Heart right ventricle (tissue), 16 donors: ENCODE results near the gene ANXA3. TPM values are rescaled to one million over a fixed set of nuclear protein-coding genes. Genes with fewer than 3 reads are reported as not detected.
A peak's percentile ranks its signal among the peaks of the same experiment; 100 is the strongest.

Experiments
- ATAC-seq, 8 donors: fragments of 200-7000 bp; cut with Tn5 transposase; one replicate each; pipeline ENCODE4 v1.9.1; 2020; ENCODE audit warnings: mild to moderate bottlenecking in 8 of 8, moderate library complexity in 8 of 8, moderate number of reproducible peaks in 1 of 8
- DNase-seq, 2 donors: peaks; one replicate each; pipeline ENCODE4 v3.0.0-alpha.2; 2020
- H3K27ac ChIP-seq, 10 donors: fragments of 200-600 bp; sonication (generic) in 2 of 10; one replicate each; pipeline versions ENCODE4 v1.5.0 to v1.8.0; 2020 to 2022; ENCODE audit warnings: mild to moderate bottlenecking in 3 of 10
- H3K27me3 ChIP-seq, 7 donors: fragments of 200-600 bp; one replicate each; pipeline ENCODE4 v1.8.0; 2021 to 2022; ENCODE audit warnings: mild to moderate bottlenecking in 2 of 7
- H3K36me3 ChIP-seq, 9 donors: fragments of 200-600 bp; sonication (generic) in 1 of 9; one replicate each; pipeline versions ENCODE4 v1.5.0 to v1.8.0; 2020 to 2022; ENCODE audit warnings: mild to moderate bottlenecking in 2 of 9
- H3K4me1 ChIP-seq, 9 donors: fragments of 200-600 bp; sonication (generic) in 1 of 9; one replicate each; pipeline versions ENCODE4 v1.5.0 to v1.8.0; 2020 to 2022; ENCODE audit warnings: mild to moderate bottlenecking in 4 of 9
- H3K4me3 ChIP-seq, 10 donors: fragments of 200-600 bp; sonication (generic) in 2 of 10; one replicate each; pipeline versions ENCODE4 v1.5.0 to v1.8.0; 2020 to 2022; ENCODE audit warnings: mild to moderate bottlenecking in 7 of 10, moderate library complexity in 2 of 10
- H3K9me3 ChIP-seq, 11 donors: fragments of 200-600 bp in 10 of 11; sonication (generic) in 2 of 11; one replicate each; pipeline versions ENCODE4 v1.5.0 to v1.8.0; 2013 to 2022; ENCODE audit warnings: mild to moderate bottlenecking in 2 of 11, control low read depth in 1 of 11, moderate library complexity in 1 of 11
- CTCF ChIP-seq, 9 donors: fragments of 200-600 bp; sonication (generic) in 2 of 9; IDR thresholded peaks; one replicate each; pipeline versions ENCODE4 v1.5.0 to v1.8.0; 2021 to 2022; ENCODE audit warnings: antibody characterized with exemption in 9 of 9, mild to moderate bottlenecking in 5 of 9, moderate library complexity in 1 of 9
- WGBS, 2 donors: extraction: QIAGEN DNeasy Blood & Tissue Kit; methylation state at CpG; one replicate each; pipeline ENCODE4 v1.1.7; 2013; ENCODE audit warnings: inconsistent platforms in 1 of 2; 5-methylcytosine and 5-hydroxymethylcytosine counted together
- intact Hi-C, 10 donors: fragments of 100-400 bp; cut with DNase I; formaldehyde crosslinking; loops; one replicate each; pipeline versions ENCODE4 v1.11.1 to v1.14.2; 2022
- polyA plus RNA-seq, 2 donors: library from polyadenylated mRNA; stranded (reverse); fragments of 200-250 nt; gene quantifications; one replicate each; pipeline ENCODE4 v1.2.3, GENCODE V29; 2013
- total RNA-seq, 10 donors: library from RNA; stranded (reverse); fragmentation: NEBNext Ultra II Directional in 3 of 10; extraction: Animal tissue kit (Norgen Biotek cat#: 25700) in 3 of 10; gene quantifications; one replicate each; pipeline versions ENCODE4 v1.2.1 to v1.2.4, GENCODE V29; 2021 to 2023
- donor health status: Arrhythmogenic right ventricular cardiomyopathy.
- donor health status: ischemic (EF 13 %, LVEDD 7.1; RV severe dilation, severe dysfunction).
- donor health status: healthy with polysubstance abuse.
- donor health status: DM: no; HTN: yes; CAD: no.
- donor health status: DM: no; HTN: no; CAD: no.
- donor health status: ischemic (EF 25% LVEDD 6.9; RV normal size, moderate dysfunction).
- donor health status: ischemic (EF 25% LVEDD 5.7; RV mildly dilated, moderate dysfunction).
- donor health status: healthy.
- donor health status: DM: yes; HTN: yes; CAD: no.
- donor health status: Ischemic cardiomyopathy.
- donor health status: ischemic (EF 35%, LVEDD 5.7; RV mildly dilated, moderate dysfunction).
- donor health status: nonischemic (EF 11% LVEDD 7.7; RV severe dilation, severe dysfunction).
- donor health status: DM: yes; HTN: yes; CAD: no.
- donor health status: PGD.
- donor health status: ischemic (EF 29% LVEDD 5.4; RV normal size, mild dysfunction).
- donor health status: nonischemic (EF 23%, LVEDD 6.1; RV moderate dilation, normal function).

Gene ANXA3
- total and polyA plus RNA-seq, 12 donors: 10.2 to 181 (median 19.3) TPM

GRCh38 chr4:78648640-78649363 is 97.2 kb downstream of the ANXA3 start:
- H3K4me1 ChIP-seq: peaks cover 0 to 77% (median 40%) of the 10 kb centered on the region in 9 donors

GRCh38 chr4:78650106-78651024 is 98.8 kb downstream of the ANXA3 start:
- Histone ChIP-seq H3K27me3 (no peaks in the 10 kb centered on the region), H3K4me1 (peaks cover 0 to 80% (median 28%) of the 10 kb centered on the region in 9 donors), H3K27ac (peak overlapping the region in 1 of 10 donors; percentile 69), H3K36me3 (no peaks in the 10 kb centered on the region), H3K9me3 (no peaks in the 10 kb centered on the region), H3K4me3 (no peak overlapping the region)
- DNase-seq (no peak), ATAC-seq (no peak)
- intact Hi-C loops: loop anchor here in 2 of 10 donors (5.0 to 10.0 kb wide), 2 partner anchors 96 to 127 kb away; partner anchors contain the start of genes ANXA3 (in 1 of the 2) and BMP2K (in 1 of the 2)
- TF ChIP-seq CTCF (IDR thresholded peaks at IDR 0.05): no peak
- WGBS, 2 donors: 76 to 87% methylated on average over 3 of the region's 3 CpGs

More at GRCh38 chr4:78648640-78649363, 97.2 kb downstream of the ANXA3 start:
- no peak for ATAC-seq
- H3K4me3 ChIP-seq: no peak overlapping the region
- peak overlapping the region in 1 of 10 donors; percentile 38 for H3K27ac ChIP-seq
- WGBS, 2 donors: 78 to 90% methylated on average over 4 of the region's 4 CpGs
- no peak for DNase-seq
- H3K9me3 ChIP-seq: no peaks in the 10 kb centered on the region
- H3K27me3 ChIP-seq: no peaks in the 10 kb centered on the region
- no peaks in the 10 kb centered on the region for H3K36me3 ChIP-seq
- no peak for TF ChIP-seq CTCF (IDR thresholded peaks at IDR 0.05)
- intact Hi-C loops: loop anchor here in 7 of 10 donors (5.0 to 10.0 kb wide), 5 partner anchors 37 to 216 kb away; partner anchors contain the start of gene BMP2K (in 5 of the 7)

GRCh38 chr4:78651250-78651860 is 99.8 kb downstream of the ANXA3 start:
- Histone ChIP-seq H3K27ac (peak overlapping the region in 1 of 10 donors; percentile 69), H3K4me1 (peaks cover 0 to 80% (median 18%) of the 10 kb centered on the region in 9 donors), H3K36me3 (no peaks in the 10 kb centered on the region), H3K9me3 (no peaks in the 10 kb centered on the region), H3K4me3 (no peak overlapping the region), H3K27me3 (no peaks in the 10 kb centered on the region)
- no peak for DNase-seq
- intact Hi-C loops: loop anchor here in 2 of 10 donors (5.0 to 10.0 kb wide), 2 partner anchors 97 to 126 kb away; partner anchors contain the start of genes ANXA3 (in 1 of the 2) and BMP2K (in 1 of the 2)
- ATAC-seq: no peak
- WGBS, 2 donors: 94 to 98% methylated on average over 4 of the region's 4 CpGs
- no peak for TF ChIP-seq CTCF (IDR thresholded peaks at IDR 0.05)
